GM13977 (cell line): ENCODE measurements around the gene GOLGA6L22.
"Not testable (repeated sequence)": the region's sequence is repeated elsewhere in the genome, so short reads cannot be mapped to it uniquely, and the experiment has no call there.

ENCODE experiments used
- DNase-seq: peaks from one replicate; pipeline ENCODE4 v3.0.0; 2012; ENCODE audit warnings: low spot score
- in situ Hi-C: fragments of 300-500 bp; cut with MboI; formaldehyde crosslinking; loops from one replicate; pipeline ENCODE4 v1.12.0; 2022; ENCODE audit warnings: low sequenced_read_pairs, low pct_unique_long_range_greater_than_20kb, mixed read lengths, inconsistent platforms; ENCODE audit not compliant: unreplicated experiment

GOLGA6L22 gene

GRCh38 chr15:22458603-22459002 is at the start of gene GOLGA6L22:
TSS of gene GOLGA6L22 (plus strand) at chr15:22458903. CDS start at chr15:22458994, 91 bp downstream.
- DNase-seq, in situ Hi-C loops: not testable (repeated sequence)

GRCh38 chr15:22417288-22417687 is 41.4 kb upstream of the GOLGA6L22 start:
- in situ Hi-C loops: not testable (repeated sequence)

GRCh38 chr15:22417795-22418194 is 40.9 kb upstream of the GOLGA6L22 start:
- DNase-seq, in situ Hi-C loops: not testable (repeated sequence)

More at GRCh38 chr15:22417288-22417687, 41.4 kb upstream of the GOLGA6L22 start:
- DNase-seq: not testable (repeated sequence)

GRCh38 chr15:22418212-22418611 is 40.5 kb upstream of the GOLGA6L22 start:
- DNase-seq, in situ Hi-C loops: not testable (repeated sequence)

- DNase-seq, in situ Hi-C loops: not testable (repeated sequence)
These were observed 40.0 kb upstream of the GOLGA6L22 start for GRCh38 chr15:22418666-22419065.

- in situ Hi-C loops: not testable (repeated sequence)
These were observed 38.4 kb upstream of the GOLGA6L22 start for GRCh38 chr15:22420340-22420739.

GRCh38 chr15:22429426-22429825 is 29.3 kb upstream of the GOLGA6L22 start:
- DNase-seq, in situ Hi-C loops: not testable (repeated sequence)

More at GRCh38 chr15:22420340-22420739, 38.4 kb upstream of the GOLGA6L22 start:
- DNase-seq: not testable (repeated sequence)

- in situ Hi-C loops, DNase-seq: not testable (repeated sequence)
These were observed 27.0 kb upstream of the GOLGA6L22 start for GRCh38 chr15:22431687-22432086.

GRCh38 chr15:22494490-22495113 is 35.9 kb downstream of the GOLGA6L22 start:
- in situ Hi-C loops, DNase-seq: not testable (repeated sequence)

GRCh38 chr15:22497200-22497599 is 38.5 kb downstream of the GOLGA6L22 start:
- DNase-seq: not testable (repeated sequence)

GRCh38 chr15:22498220-22498925 is 39.7 kb downstream of the GOLGA6L22 start:
- DNase-seq, in situ Hi-C loops: not testable (repeated sequence)

More at GRCh38 chr15:22497200-22497599, 38.5 kb downstream of the GOLGA6L22 start:
- in situ Hi-C loops: not testable (repeated sequence)

GRCh38 chr15:22502272-22502671 is 43.6 kb downstream of the GOLGA6L22 start:
- DNase-seq, in situ Hi-C loops: not testable (repeated sequence)

GRCh38 chr15:22506959-22507358 is 48.3 kb downstream of the GOLGA6L22 start:
- in situ Hi-C loops, DNase-seq: not testable (repeated sequence)

GRCh38 chr15:22516140-22516539 is 57.4 kb downstream of the GOLGA6L22 start:
- DNase-seq, in situ Hi-C loops: not testable (repeated sequence)
